ENCODE data around the gene RPL22L1.

GRCh38 chr3:170899455-170899854 is 29.5 kb upstream of the RPL22L1 start:
- TF ChIP-seq CTCF (IDR thresholded peaks at IDR 0.05) (no peak), EZH2 (IDR thresholded peaks at IDR 0.05) (no peak)
